Epithelial cell of esophagus (primary cell): ENCODE data around the gene RSRP1.

Experiments used
- DNase-seq: peaks from one replicate; pipeline ENCODE4 v3.0.0; 2010; ENCODE audit warnings: low read depth
- H3K4me3 ChIP-seq: 2 replicates; pipeline ENCODE4 v1.5.1; 2011; ENCODE audit warnings: mild to moderate bottlenecking, low read length, control low read depth
- CTCF ChIP-seq: IDR thresholded peaks from 2 replicates; pipeline ENCODE4 v1.5.1; 2011; ENCODE audit warnings: low read depth, mild to moderate bottlenecking, low read length, control low read depth, inconsistent platforms; ENCODE audit not compliant: insufficient read depth; ENCODE audit errors: missing control alignments

Gene RSRP1

DNA sequence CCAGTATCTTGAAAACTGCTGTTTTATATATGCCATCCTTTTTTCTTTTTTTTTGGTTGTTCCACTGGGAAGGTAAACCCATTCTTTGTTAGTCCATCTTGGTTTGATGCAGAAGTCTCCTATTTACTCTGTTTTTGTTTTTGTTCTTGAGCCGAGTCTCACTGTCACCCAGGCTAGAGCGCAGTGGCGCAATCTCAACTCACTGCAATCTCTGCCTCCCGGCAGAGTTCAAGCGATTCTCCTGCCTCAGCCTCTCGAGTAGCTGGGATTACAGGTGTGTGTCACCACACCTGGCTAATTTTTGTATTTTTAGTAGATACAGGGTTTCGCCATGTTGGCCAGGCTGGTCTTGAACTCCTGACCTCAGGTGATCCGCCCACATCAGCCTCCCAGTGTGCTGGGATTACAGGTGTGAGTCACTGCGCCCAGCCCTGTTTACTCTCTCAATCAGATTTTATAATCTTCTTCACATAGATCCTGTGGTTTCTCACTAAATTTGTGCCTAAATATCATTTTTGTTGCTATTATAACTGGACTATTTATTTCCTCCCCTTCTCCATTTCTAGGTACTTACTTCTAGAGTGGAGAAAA, 27.5 kb downstream of the RSRP1 start:
- DNase-seq: no peak
- H3K4me3 ChIP-seq: no peak overlapping the region
- no peak for TF ChIP-seq CTCF

DNA sequence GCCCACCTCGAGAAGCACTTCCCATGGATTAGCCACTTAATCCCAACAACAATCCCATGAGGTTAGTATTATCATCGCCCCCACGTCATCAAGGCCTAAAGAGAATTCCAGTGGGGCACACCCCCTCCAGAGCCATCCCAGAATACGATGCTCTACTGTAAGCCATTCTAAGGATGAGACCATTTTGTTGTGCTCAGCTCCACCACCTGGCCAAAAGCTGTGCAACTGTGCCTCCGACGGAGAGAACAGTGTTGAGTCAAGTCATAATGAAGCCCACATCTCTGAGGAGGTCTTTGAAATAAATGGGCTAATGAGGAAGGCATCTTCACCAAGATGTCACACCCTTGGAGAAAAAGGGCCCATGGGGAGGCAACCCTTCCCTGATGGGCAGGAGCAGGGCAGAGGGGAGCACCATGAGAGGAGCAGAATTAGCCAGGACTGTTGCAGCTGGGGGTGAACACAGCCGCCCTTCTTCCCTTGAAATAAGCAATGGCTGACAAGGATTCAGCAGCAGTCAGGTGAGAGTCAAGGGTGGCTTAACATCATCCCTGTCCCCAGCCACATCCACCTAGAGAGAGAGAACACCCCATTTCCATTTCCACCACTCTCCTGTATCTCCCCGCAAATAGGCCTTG, 29.5 kb downstream of the RSRP1 start:
- DNase-seq: no peak
- H3K4me3 ChIP-seq: no peak overlapping the region
- TF ChIP-seq CTCF: no peak

DNA sequence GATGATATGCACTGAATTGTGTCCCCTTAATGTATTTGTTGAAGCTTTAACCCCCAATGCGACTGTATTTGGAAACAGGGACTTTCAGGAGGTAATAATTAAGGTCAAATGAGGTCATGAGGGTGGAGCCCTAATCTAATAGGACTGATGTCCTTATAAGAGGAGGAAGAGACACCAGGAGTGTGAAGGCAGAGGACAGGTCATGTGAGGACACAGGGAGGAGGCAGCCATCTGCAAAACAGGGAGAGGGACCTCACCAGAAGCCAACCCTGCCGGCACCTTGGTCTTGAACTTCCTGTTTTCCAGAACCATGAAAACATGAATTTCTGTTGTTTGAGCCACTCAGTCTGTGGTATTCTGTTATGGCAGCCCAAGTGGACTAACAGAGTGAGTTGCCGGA, 30.2 kb downstream of the RSRP1 start:
- no peak overlapping the region for H3K4me3 ChIP-seq

GRCh38 chr1:25216123-25216522, 31.1 kb downstream of the RSRP1 start:
- DNase-seq: no peak
- TF ChIP-seq CTCF: no peak
- no peak overlapping the region for H3K4me3 ChIP-seq

More for the DNA sequence above, 30.2 kb downstream of the RSRP1 start:
- TF ChIP-seq CTCF: no peak
- DNase-seq: no peak

DNA sequence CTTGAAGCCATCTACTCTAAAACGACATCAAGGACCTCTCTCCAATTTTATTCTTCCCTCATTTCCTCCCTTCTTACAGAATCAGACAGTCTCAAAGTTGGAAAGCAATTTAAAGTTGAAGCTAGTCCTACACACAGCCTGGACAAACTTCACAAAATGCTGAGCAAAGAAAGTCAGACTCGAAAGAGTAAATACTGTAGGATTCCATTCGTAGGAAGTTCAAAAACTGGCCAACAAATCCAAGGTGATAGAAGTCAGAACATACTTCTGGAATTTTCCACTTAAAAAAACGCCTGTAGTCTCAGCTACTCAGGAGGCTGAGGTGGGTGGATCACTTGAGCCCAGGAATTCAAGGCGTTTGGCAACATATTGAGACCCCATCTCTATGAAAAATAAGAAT, 34.5 kb downstream of the RSRP1 start:
- no peak for TF ChIP-seq CTCF
- no peak overlapping the region for H3K4me3 ChIP-seq
- DNase-seq: no peak

DNA sequence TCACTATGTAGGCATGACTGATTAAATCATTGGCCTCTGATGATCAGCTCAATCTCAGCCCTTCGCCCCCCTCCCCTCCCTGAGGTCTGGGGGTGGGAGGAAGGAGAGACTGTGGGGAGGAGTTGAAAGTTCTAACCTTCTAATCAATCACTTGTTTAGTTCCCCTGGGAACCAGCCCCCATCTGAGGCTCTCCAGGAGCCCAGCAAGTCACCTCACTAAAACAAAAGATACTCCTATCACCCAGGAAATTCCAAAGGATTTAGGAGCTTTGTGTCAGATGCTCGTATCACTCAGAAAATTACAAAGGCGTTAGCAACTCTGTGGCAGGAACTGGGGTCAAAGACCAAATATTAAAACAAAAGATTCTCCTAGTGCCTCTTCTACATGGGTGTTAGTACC, 36.5 kb downstream of the RSRP1 start:
- no peak overlapping the region for H3K4me3 ChIP-seq
- no peak for TF ChIP-seq CTCF
- no peak for DNase-seq

DNA sequence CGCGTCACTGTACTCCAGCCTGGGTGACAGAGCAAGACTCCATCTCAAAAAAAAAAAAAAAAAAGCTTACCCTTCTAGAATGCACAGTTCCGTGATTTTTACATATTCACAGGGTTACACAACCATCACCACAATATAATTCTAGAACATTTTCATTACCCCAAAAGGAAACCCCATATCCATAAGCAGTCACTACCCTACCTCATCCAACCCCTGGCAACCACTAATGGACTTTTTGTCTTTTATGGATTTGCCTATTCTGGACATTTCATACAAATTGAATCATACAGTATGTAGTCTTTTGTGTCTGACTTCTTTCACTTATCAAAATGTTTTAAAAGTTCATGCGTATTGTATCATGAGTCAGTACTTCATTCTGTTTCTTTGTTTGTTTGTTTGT, 37.7 kb downstream of the RSRP1 start:
- no peak for TF ChIP-seq CTCF
- DNase-seq: no peak
- no peak overlapping the region for H3K4me3 ChIP-seq
